ENCODE data around the gene TINCR. TPM values are rescaled to one million over a fixed set of nuclear protein-coding genes. Genes with fewer than 3 reads are reported as not detected.

TINCR gene
- total RNA-seq, 1 donor from 2014 or later = 1.0 TPM

DNA sequence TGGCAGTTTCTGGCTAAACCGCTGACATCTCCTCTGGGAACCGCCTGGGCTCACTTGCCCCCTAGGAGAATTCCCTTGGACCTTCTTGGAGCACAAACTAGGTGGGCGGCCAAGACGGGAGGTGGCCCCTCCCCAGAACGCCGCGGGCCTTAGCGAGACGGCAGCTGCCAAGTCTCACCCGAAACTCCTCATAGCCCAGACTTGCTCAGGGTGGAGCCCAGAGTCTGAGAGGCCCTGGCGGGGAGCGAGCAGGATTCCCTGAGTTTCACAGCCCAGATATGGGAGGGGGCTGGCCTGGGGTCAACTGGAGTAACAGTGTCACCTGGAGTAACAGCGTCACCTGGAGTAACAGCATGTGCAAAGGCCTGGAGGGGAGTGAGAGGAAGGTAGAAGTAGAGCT, 10.1 kb downstream of the TINCR start:
- no peaks in the 10 kb centered on the region for H3K4me1 Mint-ChIP-seq (ENCODE audit: low read depth)
- TF ChIP-seq, protein P1, sequence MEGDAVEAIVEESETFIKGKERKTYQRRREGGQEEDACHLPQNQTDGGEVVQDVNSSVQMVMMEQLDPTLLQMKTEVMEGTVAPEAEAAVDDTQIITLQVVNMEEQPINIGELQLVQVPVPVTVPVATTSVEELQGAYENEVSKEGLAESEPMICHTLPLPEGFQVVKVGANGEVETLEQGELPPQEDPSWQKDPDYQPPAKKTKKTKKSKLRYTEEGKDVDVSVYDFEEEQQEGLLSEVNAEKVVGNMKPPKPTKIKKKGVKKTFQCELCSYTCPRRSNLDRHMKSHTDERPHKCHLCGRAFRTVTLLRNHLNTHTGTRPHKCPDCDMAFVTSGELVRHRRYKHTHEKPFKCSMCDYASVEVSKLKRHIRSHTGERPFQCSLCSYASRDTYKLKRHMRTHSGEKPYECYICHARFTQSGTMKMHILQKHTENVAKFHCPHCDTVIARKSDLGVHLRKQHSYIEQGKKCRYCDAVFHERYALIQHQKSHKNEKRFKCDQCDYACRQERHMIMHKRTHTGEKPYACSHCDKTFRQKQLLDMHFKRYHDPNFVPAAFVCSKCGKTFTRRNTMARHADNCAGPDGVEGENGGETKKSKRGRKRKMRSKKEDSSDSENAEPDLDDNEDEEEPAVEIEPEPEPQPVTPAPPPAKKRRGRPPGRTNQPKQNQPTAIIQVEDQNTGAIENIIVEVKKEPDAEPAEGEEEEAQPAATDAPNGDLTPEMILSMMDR (IDR thresholded peaks at IDR 0.05; ENCODE audit: unreplicated experiment) = no peak
- no peak for DNase-seq (ENCODE audit: low spot score, unreplicated experiment)
- H3K27me3 Mint-ChIP-seq = peaks cover 28% of the 10 kb centered on the region
- H3K27ac Mint-ChIP-seq = no peak overlapping the region
- no peaks in the 10 kb centered on the region for H3K9me3 Mint-ChIP-seq (ENCODE audit: low read depth)
- no peak overlapping the region for H3K4me3 Mint-ChIP-seq (ENCODE audit: low read depth)
- peaks cover 1% of the 10 kb centered on the region for H3K36me3 Mint-ChIP-seq (ENCODE audit: insufficient read depth)

DNA sequence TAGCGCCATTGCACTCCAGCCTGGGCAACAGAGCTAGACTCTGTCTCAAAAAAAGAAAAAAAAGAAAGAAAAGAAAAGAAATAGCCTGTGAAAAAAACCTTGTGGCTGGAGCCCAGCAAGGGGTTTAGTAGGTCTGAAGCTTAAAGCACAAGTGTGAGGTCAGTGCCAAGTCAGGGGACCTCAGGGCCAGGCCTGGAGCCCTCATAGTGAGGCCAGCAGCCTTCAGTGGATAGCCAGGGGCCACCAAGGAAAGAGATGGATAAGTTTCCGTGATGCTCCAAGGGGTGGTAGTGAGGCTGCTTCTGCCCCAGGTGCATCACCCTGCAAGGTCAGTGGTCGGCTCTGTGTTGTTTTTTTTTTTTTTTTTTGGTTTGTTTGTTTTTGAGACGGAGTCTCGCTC, 12.9 kb downstream of the TINCR start:
- peaks cover 4% of the 10 kb centered on the region for H3K4me1 Mint-ChIP-seq (ENCODE audit: low read depth)
- H3K27ac Mint-ChIP-seq = no peak overlapping the region
- no peak for DNase-seq (ENCODE audit: low spot score, unreplicated experiment)
- TF ChIP-seq, protein P1 (IDR thresholded peaks at IDR 0.05; ENCODE audit: unreplicated experiment) = no peak
- H3K27me3 Mint-ChIP-seq = peaks cover 44% of the 10 kb centered on the region
- H3K4me3 Mint-ChIP-seq (ENCODE audit: low read depth) = no peak overlapping the region
- H3K36me3 Mint-ChIP-seq (ENCODE audit: insufficient read depth) = no peaks in the 10 kb centered on the region
- H3K9me3 Mint-ChIP-seq (ENCODE audit: low read depth) = no peaks in the 10 kb centered on the region

DNA sequence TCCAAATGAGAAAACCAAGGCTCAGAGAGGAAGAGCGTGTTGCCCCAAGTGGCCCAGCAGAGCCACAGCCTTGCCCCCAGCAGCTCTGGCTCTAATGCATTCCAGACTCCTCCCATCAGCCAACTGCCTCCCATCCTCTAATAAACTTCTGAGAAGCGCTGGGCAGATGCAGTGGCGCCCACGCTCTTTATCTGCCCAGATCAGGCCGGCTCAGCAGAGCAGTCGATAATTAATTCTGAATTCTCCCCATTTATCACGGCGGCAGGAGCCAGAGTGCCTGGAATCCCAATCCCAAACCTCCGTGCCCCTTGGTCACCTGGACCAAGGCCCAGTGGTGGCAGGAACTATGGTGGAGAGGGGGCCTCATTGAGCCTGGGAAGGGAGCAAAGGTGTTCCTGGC, 13.9 kb downstream of the TINCR start:
- peaks cover 4% of the 10 kb centered on the region for H3K4me1 Mint-ChIP-seq (ENCODE audit: low read depth)
- H3K4me3 Mint-ChIP-seq (ENCODE audit: low read depth) = no peak overlapping the region
- DNase-seq (ENCODE audit: low spot score, unreplicated experiment) = no peak
- H3K27me3 Mint-ChIP-seq = peaks cover 54% of the 10 kb centered on the region
- H3K27ac Mint-ChIP-seq = no peak overlapping the region
- H3K36me3 Mint-ChIP-seq (ENCODE audit: insufficient read depth) = no peaks in the 10 kb centered on the region
- H3K9me3 Mint-ChIP-seq (ENCODE audit: low read depth) = no peaks in the 10 kb centered on the region
- TF ChIP-seq, protein P1 (IDR thresholded peaks at IDR 0.05; ENCODE audit: unreplicated experiment) = no peak

DNA sequence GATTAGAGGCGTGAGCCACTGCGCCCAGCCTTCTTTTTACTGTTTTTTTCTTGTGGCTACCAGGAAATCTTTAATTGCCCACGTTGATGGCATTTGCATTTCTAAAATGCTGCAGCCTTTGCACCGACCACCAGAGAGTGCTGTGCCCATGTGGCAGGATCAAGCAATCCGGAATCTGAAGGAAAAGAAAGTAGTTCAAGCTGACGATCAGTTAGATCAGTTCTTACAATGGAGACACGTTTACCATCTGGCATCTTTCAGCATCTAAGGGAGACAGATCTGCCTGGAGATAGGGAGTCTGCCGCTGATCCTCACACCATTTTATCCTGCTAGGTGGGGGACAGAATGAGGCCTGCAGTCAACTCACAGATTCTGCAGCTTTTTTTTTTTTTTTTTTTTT, 19.9 kb downstream of the TINCR start:
- Mint-ChIP-seq H3K9me3 (ENCODE audit: low read depth) (no peaks in the 10 kb centered on the region), H3K27ac (no peak overlapping the region), H3K27me3 (peaks cover 44% of the 10 kb centered on the region), H3K36me3 (ENCODE audit: insufficient read depth) (no peaks in the 10 kb centered on the region), H3K4me1 (ENCODE audit: low read depth) (peaks cover 4% of the 10 kb centered on the region), H3K4me3 (ENCODE audit: low read depth) (no peak overlapping the region)
- no peak for DNase-seq (ENCODE audit: low spot score, unreplicated experiment)
- TF ChIP-seq, protein P1 (IDR thresholded peaks at IDR 0.05; ENCODE audit: unreplicated experiment) = peak; percentile 63

DNA sequence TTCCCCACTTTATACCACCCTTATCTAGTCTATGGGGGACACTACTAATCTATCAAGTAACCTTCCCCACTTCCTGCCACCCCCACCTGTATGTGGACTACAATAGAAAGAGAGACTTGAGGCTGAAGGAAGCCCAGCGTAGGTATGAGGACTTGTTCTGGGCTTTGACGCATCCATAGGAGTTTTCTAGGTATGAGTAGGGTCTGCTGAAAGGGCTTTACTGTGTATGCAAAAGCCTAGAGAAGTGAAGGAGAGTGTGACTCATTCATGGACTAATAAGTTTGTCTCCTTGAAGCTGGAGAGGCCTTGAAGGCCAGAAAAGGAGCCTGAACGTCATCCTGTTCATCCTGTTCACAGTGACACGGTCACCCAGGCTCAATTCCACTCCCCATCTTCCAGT, 21.8 kb downstream of the TINCR start:
- Mint-ChIP-seq H3K27ac (no peak overlapping the region), H3K9me3 (ENCODE audit: low read depth) (no peaks in the 10 kb centered on the region), H3K27me3 (peaks cover 29% of the 10 kb centered on the region), H3K4me1 (ENCODE audit: low read depth) (peaks cover 4% of the 10 kb centered on the region), H3K36me3 (ENCODE audit: insufficient read depth) (no peaks in the 10 kb centered on the region), H3K4me3 (ENCODE audit: low read depth) (no peak overlapping the region)
- TF ChIP-seq, protein P1 (IDR thresholded peaks at IDR 0.05; ENCODE audit: unreplicated experiment) = no peak
- DNase-seq (ENCODE audit: low spot score, unreplicated experiment) = no peak

All from progenitor cell of endocrine pancreas (in vitro differentiated cells).